GM23338 (cell line): Measurements from ENCODE around the gene QKI. TPM values are rescaled to one million over a fixed set of nuclear protein-coding genes. Genes with fewer than 3 reads are reported as not detected.
A peak's percentile ranks its signal among the peaks of the same experiment; 100 is the strongest.

Experiments
- ATAC-seq: fragments of 200-7000 bp; cut with Tn5 transposase; 3 replicates; pipeline ENCODE4 v1.9.1; 2020
- DNase-seq: peaks from one replicate; pipeline ENCODE4 v3.0.0-alpha.2; 2015; ENCODE audit warnings: low spot score
- H2AFZ ChIP-seq: fragments of 200-600 bp; sonication (generic); 2 replicates; pipeline ENCODE4 v1.8.0; 2016; ENCODE audit warnings: antibody characterized with exemption, mild to moderate bottlenecking, moderate library complexity
- H3F3A ChIP-seq: fragments of 200-600 bp; sonication (generic); replicated peaks from 2 replicates; pipeline ENCODE4 v1.8.0; 2017; ENCODE audit warnings: antibody characterized with exemption, mixed run types, low read depth
- H3K27ac ChIP-seq: fragments of 200-600 bp; sonication (generic); 2 replicates; pipeline ENCODE4 v1.6.1; 2016; ENCODE audit warnings: low read depth
- H3K27me3 ChIP-seq: fragments of 200-600 bp; sonication (generic); 2 replicates; pipeline ENCODE4 v1.8.0; 2016; ENCODE audit warnings: mild to moderate bottlenecking, mixed run types, moderate library complexity; ENCODE audit not compliant: insufficient read depth
- H3K36me3 ChIP-seq: fragments of 200-600 bp; sonication (generic); 2 replicates; pipeline ENCODE4 v1.8.0; 2016; ENCODE audit warnings: mild to moderate bottlenecking; ENCODE audit not compliant: insufficient read depth
- H3K4me1 ChIP-seq: fragments of 200-600 bp; sonication (generic); 2 replicates; pipeline ENCODE4 v1.8.0; 2016; ENCODE audit warnings: mild to moderate bottlenecking, moderate library complexity; ENCODE audit not compliant: insufficient read depth
- H3K4me2 ChIP-seq: fragments of 200-600 bp; sonication (generic); 2 replicates; pipeline ENCODE4 v1.7.1; 2017; ENCODE audit warnings: mixed run types
- H3K4me3 ChIP-seq: fragments of 200-600 bp; sonication (generic); 2 replicates; pipeline ENCODE4 v1.6.1; 2016; ENCODE audit warnings: mixed run types
- H3K79me2 ChIP-seq: fragments of 200-600 bp; sonication (generic); replicated peaks from 2 replicates; pipeline ENCODE4 v1.8.0; 2017; ENCODE audit warnings: mild to moderate bottlenecking; ENCODE audit not compliant: insufficient read depth
- H3K9me2 ChIP-seq: fragments of 200-600 bp; sonication (generic); 2 replicates; pipeline ENCODE4 v1.8.0; 2017; ENCODE audit not compliant: insufficient read depth
- H4K20me1 ChIP-seq: fragments of 200-600 bp; sonication (generic); replicated peaks from 2 replicates; pipeline ENCODE4 v1.8.0; 2017; ENCODE audit warnings: mild to moderate bottlenecking; ENCODE audit not compliant: insufficient read depth
- H3K27ac Mint-ChIP-seq: 2 replicates; pipeline ENCODE4 v1.8.0; 2020; ENCODE audit warnings: inconsistent platforms, mild to moderate bottlenecking, moderate library complexity, mixed read lengths
- H3K27me3 Mint-ChIP-seq: 3 replicates; pipeline ENCODE4 v1.8.0; 2022; ENCODE audit warnings: low read depth, mild to moderate bottlenecking, moderate library complexity, mixed read lengths, inconsistent platforms; ENCODE audit not compliant: insufficient read depth, poor library complexity
- H3K36me3 Mint-ChIP-seq: 3 replicates; pipeline ENCODE4 v1.8.0; 2021; ENCODE audit warnings: low read depth, mild to moderate bottlenecking, inconsistent platforms, moderate library complexity, mixed read lengths
- H3K4me1 Mint-ChIP-seq: 3 replicates; pipeline ENCODE4 v1.8.0; 2020; ENCODE audit warnings: mild to moderate bottlenecking, inconsistent platforms, mixed read lengths
- H3K4me3 Mint-ChIP-seq: 3 replicates; pipeline ENCODE4 v1.8.0; 2021; ENCODE audit warnings: moderate library complexity, mild to moderate bottlenecking, inconsistent platforms, mixed read lengths
- H3K9me3 Mint-ChIP-seq: 3 replicates; pipeline ENCODE4 v1.8.0; 2020; ENCODE audit warnings: moderate library complexity, mild to moderate bottlenecking, inconsistent platforms, mixed read lengths
- CREB1 ChIP-seq: fragments of 250-450 bp; sonication (Bioruptor Pico); IDR thresholded peaks from 2 replicates; pipeline ENCODE4 v1.5.0; 2020; ENCODE audit warnings: low read depth, mild to moderate bottlenecking, moderate library complexity
- CTCF ChIP-seq, 2 experiments: fragments of 200-600 bp in 1 of 2; sonication (generic) in 1 of 2; conservative IDR thresholded peaks; 2 replicates each; pipeline versions ENCODE4 v1.5.1 to v1.6.1; 2016 to 2017; ENCODE audit warnings: antibody characterized with exemption in 2 of 2, low read depth in 2 of 2, mild to moderate bottlenecking in 2 of 2, moderate library complexity in 1 of 2
- ETS1 ChIP-seq: IDR thresholded peaks from 2 replicates; pipeline ENCODE4 v1.6.1; 2016; ENCODE audit warnings: antibody characterized with exemption
- EZH2 ChIP-seq: fragments of 200-600 bp; sonication (generic); IDR thresholded peaks from one replicate; pipeline ENCODE4 v1.8.0; 2017; ENCODE audit warnings: antibody characterized with exemption, mild to moderate bottlenecking, low read depth; ENCODE audit not compliant: unreplicated experiment
- EZH2phosphoT487 ChIP-seq: fragments of 200-600 bp; sonication (generic); IDR thresholded peaks from one replicate; pipeline ENCODE4 v1.8.1; 2018; ENCODE audit warnings: antibody characterized with exemption; ENCODE audit not compliant: unreplicated experiment
- JUNB ChIP-seq: IDR thresholded peaks from one replicate; pipeline ENCODE4 v1.6.1; 2016; ENCODE audit warnings: antibody characterized with exemption; ENCODE audit not compliant: unreplicated experiment
- NANOG ChIP-seq: IDR thresholded peaks from 2 replicates; pipeline ENCODE4 v1.6.1; 2016; ENCODE audit warnings: antibody characterized with exemption, borderline replicate concordance
- POLR2AphosphoS5 ChIP-seq: IDR thresholded peaks from 2 replicates; pipeline ENCODE4 v1.6.1; 2016; ENCODE audit warnings: antibody characterized with exemption, low read depth
- REST ChIP-seq: IDR thresholded peaks from one replicate; pipeline ENCODE4 v1.6.1; 2018; ENCODE audit warnings: antibody characterized with exemption; ENCODE audit not compliant: unreplicated experiment
- STAT1 ChIP-seq: IDR thresholded peaks from one replicate; pipeline ENCODE4 v1.6.1; 2016; ENCODE audit warnings: antibody characterized with exemption; ENCODE audit not compliant: unreplicated experiment
- ZNF114 ChIP-seq: fragments of 250-450 bp; sonication (Bioruptor Pico); IDR thresholded peaks from 2 replicates; pipeline ENCODE4 v1.5.0; 2020; ENCODE audit warnings: mild to moderate bottlenecking, moderate library complexity
- ZNF331 ChIP-seq: fragments of 250-450 bp; sonication (Bioruptor Pico); IDR thresholded peaks from 2 replicates; pipeline ENCODE4 v1.5.0; 2020; ENCODE audit warnings: low read depth, mild to moderate bottlenecking, moderate library complexity
- ZNF462 ChIP-seq: fragments of 250-450 bp; sonication (Bioruptor Pico); IDR thresholded peaks from 2 replicates; pipeline ENCODE4 v1.5.0; 2020; ENCODE audit warnings: mild to moderate bottlenecking, moderate library complexity
- polyA plus RNA-seq: library from polyadenylated mRNA; unstranded; fragments of >200 nt; fragmentation: Nextera tagmentation; extraction: Ambion mirVana; gene quantifications from 2 replicates; pipeline ENCODE4 v1.2.1, GENCODE V29; 2016
- total RNA-seq: library from RNA; depleted of rRNA; stranded (reverse); fragments of >200 nt; shearing (Covaris generic); gene quantifications from 2 replicates; pipeline ENCODE4 v1.2.3, GENCODE V29; 2014

QKI gene
- total and polyA plus RNA-seq, 2 experiments from 2014 or later = 60.8 to 159 TPM

- H3K27ac Mint-ChIP-seq = peak overlapping the region; percentile 91
- H3K4me1 ChIP-seq = peaks cover 34% of the 10 kb centered on the region
- no peak overlapping the region for H2AFZ ChIP-seq
- no peaks in the 10 kb centered on the region for H3K9me3 Mint-ChIP-seq
- peaks cover 8% of the 10 kb centered on the region for H3K27me3 Mint-ChIP-seq
- H3F3A ChIP-seq = no peaks in the 10 kb centered on the region
- no peaks in the 10 kb centered on the region for H3K36me3 ChIP-seq
- H3K4me3 ChIP-seq = no peak overlapping the region
- ATAC-seq (peak; percentile 70), DNase-seq (peak; percentile 30)
- H4K20me1 ChIP-seq = no peaks in the 10 kb centered on the region
- peaks cover 64% of the 10 kb centered on the region for H3K4me1 Mint-ChIP-seq
- no peaks in the 10 kb centered on the region for H3K27me3 ChIP-seq
- H3K27ac ChIP-seq = peak overlapping the region; percentile 78
- peak overlapping the region; percentile 60 for H3K4me2 ChIP-seq
- H3K36me3 Mint-ChIP-seq = peaks cover 12% of the 10 kb centered on the region; the same call in 2 of the 3 replicates
- peak overlapping the region; percentile 32; the same call in 1 of the 3 replicates for H3K4me3 Mint-ChIP-seq
- H3K79me2 ChIP-seq = 0 out of 2 replicates have a peak, but pooled peaks cover 5% of the 10 kb centered on the region
- H3K9me2 ChIP-seq = no peaks in the 10 kb centered on the region
- TF ChIP-seq ZNF114 (no peak), POLR2AphosphoS5 (no peak), CREB1 (CRISPR knock-in tag) (no peak), ETS1 (no peak), ZNF331 (CRISPR knock-in tag) (no peak), JUNB (no peak), EZH2 (no peak), REST (no peak), ZNF462 (CRISPR knock-in tag) (no peak), NANOG (no peak), STAT1 (no peak), EZH2phosphoT487 (no peak), CTCF (conservative IDR thresholded peaks at IDR 0.05; ENCODE audit: low read depth in 2 of 2) (no peak)
These were observed 159.1 kb downstream of the QKI start for GRCh38 chr6:163573503-163574179.
